ENCODE data around the gene FAM3A. TPM values are rescaled to one million over a fixed set of nuclear protein-coding genes. Genes with fewer than 3 reads are reported as not detected.

Gene FAM3A
- total and polyA plus RNA-seq, 2 experiments from 2014 or later: 12.0 to 16.5 TPM

DNA sequence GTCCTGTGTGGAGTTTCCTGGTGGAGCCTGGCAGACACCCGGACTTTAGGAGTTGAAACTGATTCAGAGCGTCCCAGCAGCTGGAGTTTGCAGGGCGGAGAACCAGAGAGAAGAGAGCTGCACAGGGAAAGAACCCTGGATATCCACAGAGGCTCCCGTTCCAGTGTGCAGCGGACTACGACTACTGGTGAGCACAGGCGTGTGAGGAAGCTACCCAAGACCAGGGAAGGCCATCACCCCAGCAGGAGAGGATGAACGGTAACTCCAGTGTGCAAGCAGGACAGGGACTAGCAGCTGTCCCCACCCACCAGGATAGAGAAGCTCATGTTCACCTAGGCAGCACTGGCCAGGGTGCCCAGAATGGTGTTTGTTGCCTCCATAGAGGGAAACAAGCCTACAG lies 39.2 kb downstream of the FAM3A start:
- no peak overlapping the region for H3K27ac ChIP-seq (ENCODE audit: low read depth)
- H3K27me3 Mint-ChIP-seq (ENCODE audit: insufficient read depth, low read depth, poor library complexity): peaks cover 6% of the 10 kb centered on the region
- no peaks in the 10 kb centered on the region for H3K9me2 ChIP-seq (ENCODE audit: insufficient read depth)
- TF ChIP-seq, protein P1, sequence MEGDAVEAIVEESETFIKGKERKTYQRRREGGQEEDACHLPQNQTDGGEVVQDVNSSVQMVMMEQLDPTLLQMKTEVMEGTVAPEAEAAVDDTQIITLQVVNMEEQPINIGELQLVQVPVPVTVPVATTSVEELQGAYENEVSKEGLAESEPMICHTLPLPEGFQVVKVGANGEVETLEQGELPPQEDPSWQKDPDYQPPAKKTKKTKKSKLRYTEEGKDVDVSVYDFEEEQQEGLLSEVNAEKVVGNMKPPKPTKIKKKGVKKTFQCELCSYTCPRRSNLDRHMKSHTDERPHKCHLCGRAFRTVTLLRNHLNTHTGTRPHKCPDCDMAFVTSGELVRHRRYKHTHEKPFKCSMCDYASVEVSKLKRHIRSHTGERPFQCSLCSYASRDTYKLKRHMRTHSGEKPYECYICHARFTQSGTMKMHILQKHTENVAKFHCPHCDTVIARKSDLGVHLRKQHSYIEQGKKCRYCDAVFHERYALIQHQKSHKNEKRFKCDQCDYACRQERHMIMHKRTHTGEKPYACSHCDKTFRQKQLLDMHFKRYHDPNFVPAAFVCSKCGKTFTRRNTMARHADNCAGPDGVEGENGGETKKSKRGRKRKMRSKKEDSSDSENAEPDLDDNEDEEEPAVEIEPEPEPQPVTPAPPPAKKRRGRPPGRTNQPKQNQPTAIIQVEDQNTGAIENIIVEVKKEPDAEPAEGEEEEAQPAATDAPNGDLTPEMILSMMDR (conservative IDR thresholded peaks at IDR 0.05; ENCODE audit: low read depth in 2 of 2): no peak
- TF ChIP-seq EZH2phosphoT487 (IDR thresholded peaks at IDR 0.05; ENCODE audit: unreplicated experiment) (no peak), POLR2AphosphoS5 (IDR thresholded peaks at IDR 0.05; ENCODE audit: low read depth) (no peak), ZNF331 (CRISPR knock-in tag; IDR thresholded peaks at IDR 0.05; ENCODE audit: low read depth) (no peak), CREB1 (CRISPR knock-in tag; IDR thresholded peaks at IDR 0.05; ENCODE audit: low read depth) (no peak), JUNB (IDR thresholded peaks at IDR 0.05; ENCODE audit: unreplicated experiment) (no peak), ZNF114 (CRISPR knock-in tag; IDR thresholded peaks at IDR 0.05) (no peak), STAT1 (IDR thresholded peaks at IDR 0.05; ENCODE audit: unreplicated experiment) (no peak), NANOG (IDR thresholded peaks at IDR 0.05; ENCODE audit: borderline replicate concordance) (no peak), EZH2 (IDR thresholded peaks at IDR 0.05; ENCODE audit: low read depth, unreplicated experiment) (no peak)
- TF ChIP-seq, protein P2, sequence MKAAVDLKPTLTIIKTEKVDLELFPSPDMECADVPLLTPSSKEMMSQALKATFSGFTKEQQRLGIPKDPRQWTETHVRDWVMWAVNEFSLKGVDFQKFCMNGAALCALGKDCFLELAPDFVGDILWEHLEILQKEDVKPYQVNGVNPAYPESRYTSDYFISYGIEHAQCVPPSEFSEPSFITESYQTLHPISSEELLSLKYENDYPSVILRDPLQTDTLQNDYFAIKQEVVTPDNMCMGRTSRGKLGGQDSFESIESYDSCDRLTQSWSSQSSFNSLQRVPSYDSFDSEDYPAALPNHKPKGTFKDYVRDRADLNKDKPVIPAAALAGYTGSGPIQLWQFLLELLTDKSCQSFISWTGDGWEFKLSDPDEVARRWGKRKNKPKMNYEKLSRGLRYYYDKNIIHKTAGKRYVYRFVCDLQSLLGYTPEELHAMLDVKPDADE (IDR thresholded peaks at IDR 0.05): no peak
- TF ChIP-seq, protein P3, sequence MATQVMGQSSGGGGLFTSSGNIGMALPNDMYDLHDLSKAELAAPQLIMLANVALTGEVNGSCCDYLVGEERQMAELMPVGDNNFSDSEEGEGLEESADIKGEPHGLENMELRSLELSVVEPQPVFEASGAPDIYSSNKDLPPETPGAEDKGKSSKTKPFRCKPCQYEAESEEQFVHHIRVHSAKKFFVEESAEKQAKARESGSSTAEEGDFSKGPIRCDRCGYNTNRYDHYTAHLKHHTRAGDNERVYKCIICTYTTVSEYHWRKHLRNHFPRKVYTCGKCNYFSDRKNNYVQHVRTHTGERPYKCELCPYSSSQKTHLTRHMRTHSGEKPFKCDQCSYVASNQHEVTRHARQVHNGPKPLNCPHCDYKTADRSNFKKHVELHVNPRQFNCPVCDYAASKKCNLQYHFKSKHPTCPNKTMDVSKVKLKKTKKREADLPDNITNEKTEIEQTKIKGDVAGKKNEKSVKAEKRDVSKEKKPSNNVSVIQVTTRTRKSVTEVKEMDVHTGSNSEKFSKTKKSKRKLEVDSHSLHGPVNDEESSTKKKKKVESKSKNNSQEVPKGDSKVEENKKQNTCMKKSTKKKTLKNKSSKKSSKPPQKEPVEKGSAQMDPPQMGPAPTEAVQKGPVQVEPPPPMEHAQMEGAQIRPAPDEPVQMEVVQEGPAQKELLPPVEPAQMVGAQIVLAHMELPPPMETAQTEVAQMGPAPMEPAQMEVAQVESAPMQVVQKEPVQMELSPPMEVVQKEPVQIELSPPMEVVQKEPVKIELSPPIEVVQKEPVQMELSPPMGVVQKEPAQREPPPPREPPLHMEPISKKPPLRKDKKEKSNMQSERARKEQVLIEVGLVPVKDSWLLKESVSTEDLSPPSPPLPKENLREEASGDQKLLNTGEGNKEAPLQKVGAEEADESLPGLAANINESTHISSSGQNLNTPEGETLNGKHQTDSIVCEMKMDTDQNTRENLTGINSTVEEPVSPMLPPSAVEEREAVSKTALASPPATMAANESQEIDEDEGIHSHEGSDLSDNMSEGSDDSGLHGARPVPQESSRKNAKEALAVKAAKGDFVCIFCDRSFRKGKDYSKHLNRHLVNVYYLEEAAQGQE (IDR thresholded peaks at IDR 0.05; ENCODE audit: unreplicated experiment): no peak
- TF ChIP-seq, protein P4, sequence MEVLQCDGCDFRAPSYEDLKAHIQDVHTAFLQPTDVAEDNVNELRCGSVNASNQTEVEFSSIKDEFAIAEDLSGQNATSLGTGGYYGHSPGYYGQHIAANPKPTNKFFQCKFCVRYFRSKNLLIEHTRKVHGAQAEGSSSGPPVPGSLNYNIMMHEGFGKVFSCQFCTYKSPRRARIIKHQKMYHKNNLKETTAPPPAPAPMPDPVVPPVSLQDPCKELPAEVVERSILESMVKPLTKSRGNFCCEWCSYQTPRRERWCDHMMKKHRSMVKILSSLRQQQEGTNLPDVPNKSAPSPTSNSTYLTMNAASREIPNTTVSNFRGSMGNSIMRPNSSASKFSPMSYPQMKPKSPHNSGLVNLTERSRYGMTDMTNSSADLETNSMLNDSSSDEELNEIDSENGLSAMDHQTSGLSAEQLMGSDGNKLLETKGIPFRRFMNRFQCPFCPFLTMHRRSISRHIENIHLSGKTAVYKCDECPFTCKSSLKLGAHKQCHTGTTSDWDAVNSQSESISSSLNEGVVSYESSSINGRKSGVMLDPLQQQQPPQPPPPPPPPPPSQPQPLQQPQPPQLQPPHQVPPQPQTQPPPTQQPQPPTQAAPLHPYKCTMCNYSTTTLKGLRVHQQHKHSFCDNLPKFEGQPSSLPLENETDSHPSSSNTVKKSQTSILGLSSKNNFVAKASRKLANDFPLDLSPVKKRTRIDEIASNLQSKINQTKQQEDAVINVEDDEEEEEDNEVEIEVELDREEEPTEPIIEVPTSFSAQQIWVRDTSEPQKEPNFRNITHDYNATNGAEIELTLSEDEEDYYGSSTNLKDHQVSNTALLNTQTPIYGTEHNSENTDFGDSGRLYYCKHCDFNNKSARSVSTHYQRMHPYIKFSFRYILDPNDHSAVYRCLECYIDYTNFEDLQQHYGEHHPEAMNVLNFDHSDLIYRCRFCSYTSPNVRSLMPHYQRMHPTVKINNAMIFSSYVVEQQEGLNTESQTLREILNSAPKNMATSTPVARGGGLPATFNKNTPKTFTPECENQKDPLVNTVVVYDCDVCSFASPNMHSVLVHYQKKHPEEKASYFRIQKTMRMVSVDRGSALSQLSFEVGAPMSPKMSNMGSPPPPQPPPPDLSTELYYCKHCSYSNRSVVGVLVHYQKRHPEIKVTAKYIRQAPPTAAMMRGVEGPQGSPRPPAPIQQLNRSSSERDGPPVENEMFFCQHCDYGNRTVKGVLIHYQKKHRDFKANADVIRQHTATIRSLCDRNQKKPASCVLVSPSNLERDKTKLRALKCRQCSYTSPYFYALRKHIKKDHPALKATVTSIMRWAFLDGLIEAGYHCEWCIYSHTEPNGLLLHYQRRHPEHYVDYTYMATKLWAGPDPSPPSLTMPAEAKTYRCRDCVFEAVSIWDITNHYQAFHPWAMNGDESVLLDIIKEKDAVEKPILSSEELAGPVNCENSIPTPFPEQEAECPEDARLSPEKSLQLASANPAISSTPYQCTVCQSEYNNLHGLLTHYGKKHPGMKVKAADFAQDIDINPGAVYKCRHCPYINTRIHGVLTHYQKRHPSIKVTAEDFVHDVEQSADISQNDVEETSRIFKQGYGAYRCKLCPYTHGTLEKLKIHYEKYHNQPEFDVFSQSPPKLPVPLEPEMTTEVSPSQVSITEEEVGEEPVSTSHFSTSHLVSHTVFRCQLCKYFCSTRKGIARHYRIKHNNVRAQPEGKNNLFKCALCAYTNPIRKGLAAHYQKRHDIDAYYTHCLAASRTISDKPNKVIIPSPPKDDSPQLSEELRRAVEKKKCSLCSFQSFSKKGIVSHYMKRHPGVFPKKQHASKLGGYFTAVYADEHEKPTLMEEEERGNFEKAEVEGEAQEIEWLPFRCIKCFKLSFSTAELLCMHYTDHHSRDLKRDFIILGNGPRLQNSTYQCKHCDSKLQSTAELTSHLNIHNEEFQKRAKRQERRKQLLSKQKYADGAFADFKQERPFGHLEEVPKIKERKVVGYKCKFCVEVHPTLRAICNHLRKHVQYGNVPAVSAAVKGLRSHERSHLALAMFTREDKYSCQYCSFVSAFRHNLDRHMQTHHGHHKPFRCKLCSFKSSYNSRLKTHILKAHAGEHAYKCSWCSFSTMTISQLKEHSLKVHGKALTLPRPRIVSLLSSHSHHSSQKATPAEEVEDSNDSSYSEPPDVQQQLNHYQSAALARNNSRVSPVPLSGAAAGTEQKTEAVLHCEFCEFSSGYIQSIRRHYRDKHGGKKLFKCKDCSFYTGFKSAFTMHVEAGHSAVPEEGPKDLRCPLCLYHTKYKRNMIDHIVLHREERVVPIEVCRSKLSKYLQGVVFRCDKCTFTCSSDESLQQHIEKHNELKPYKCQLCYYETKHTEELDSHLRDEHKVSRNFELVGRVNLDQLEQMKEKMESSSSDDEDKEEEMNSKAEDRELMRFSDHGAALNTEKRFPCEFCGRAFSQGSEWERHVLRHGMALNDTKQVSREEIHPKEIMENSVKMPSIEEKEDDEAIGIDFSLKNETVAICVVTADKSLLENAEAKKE (CRISPR knock-in tag; IDR thresholded peaks at IDR 0.05): no peak
- no peaks in the 10 kb centered on the region for H3F3A ChIP-seq (replicated peaks; ENCODE audit: low read depth)
- no peak overlapping the region for H3K4me3 ChIP-seq
- no peaks in the 10 kb centered on the region; the same call in 1 of the 2 replicates for H4K20me1 ChIP-seq (replicated peaks; ENCODE audit: insufficient read depth)
- no peak overlapping the region for H3K4me2 ChIP-seq
- no peak for DNase-seq (ENCODE audit: low spot score)
- H3K4me1 ChIP-seq (ENCODE audit: insufficient read depth): no peaks in the 10 kb centered on the region
- H3K36me3 ChIP-seq (ENCODE audit: insufficient read depth): no peaks in the 10 kb centered on the region
- H3K4me3 Mint-ChIP-seq: no peak overlapping the region
- no peaks in the 10 kb centered on the region for H3K27me3 ChIP-seq (ENCODE audit: insufficient read depth)
- ATAC-seq: no peak
- no peak overlapping the region for H2AFZ ChIP-seq
- H3K4me1 Mint-ChIP-seq: peaks cover 3% of the 10 kb centered on the region; the same call in 1 of the 3 replicates
- H3K36me3 Mint-ChIP-seq (ENCODE audit: low read depth): peaks cover 8% of the 10 kb centered on the region
- no peaks in the 10 kb centered on the region for H3K9me3 Mint-ChIP-seq
- H3K27ac Mint-ChIP-seq: no peak overlapping the region
- H3K79me2 ChIP-seq (replicated peaks; ENCODE audit: insufficient read depth): no peaks in the 10 kb centered on the region

Measured in GM23338 (cell line).